DOHH2 (cell line): Measurements from ENCODE around the gene UNC93B1.

Experiments
- H3F3A ChIP-seq: fragments of 200-600 bp; sonication (generic), shearing (Covaris generic); 2 replicates; pipeline ENCODE4 v1.6.0; 2016; ENCODE audit warnings: antibody characterized with exemption, mild to moderate bottlenecking; ENCODE audit not compliant: control insufficient read depth, insufficient read depth
- H3K27ac ChIP-seq: fragments of 200-600 bp; sonication (generic); 2 replicates; pipeline ENCODE4 v1.5.1; 2014; ENCODE audit warnings: low read depth, mild to moderate bottlenecking, low read length, moderate library complexity
- H3K27me3 ChIP-seq: fragments of 200-600 bp; sonication (generic); 2 replicates; pipeline ENCODE4 v1.6.1; 2014; ENCODE audit warnings: mild to moderate bottlenecking, low read length, mixed read lengths; ENCODE audit not compliant: control insufficient read depth
- H3K36me3 ChIP-seq: fragments of 200-600 bp; sonication (generic); 2 replicates; pipeline ENCODE4 v1.6.1; 2014; ENCODE audit warnings: mild to moderate bottlenecking, low read length, moderate library complexity, mixed read lengths; ENCODE audit not compliant: control insufficient read depth
- H3K4me1 ChIP-seq: fragments of 200-600 bp; sonication (generic); 2 replicates; pipeline ENCODE4 v1.6.1; 2014; ENCODE audit warnings: mild to moderate bottlenecking, low read length, mixed read lengths; ENCODE audit not compliant: control insufficient read depth
- H3K4me2 ChIP-seq: fragments of 200-600 bp; sonication (generic); 2 replicates; pipeline ENCODE4 v1.6.0; 2014; ENCODE audit warnings: mild to moderate bottlenecking, low read length, moderate library complexity
- H3K4me3 ChIP-seq: fragments of 200-600 bp; sonication (generic); 2 replicates; pipeline ENCODE4 v1.5.1; 2014; ENCODE audit warnings: mild to moderate bottlenecking, low read length, mixed read lengths
- H3K79me2 ChIP-seq: fragments of 200-600 bp; sonication (generic); 2 replicates; pipeline ENCODE4 v1.6.1; 2014; ENCODE audit warnings: mild to moderate bottlenecking, low read length, mixed read lengths; ENCODE audit not compliant: control insufficient read depth
- H3K9me2 ChIP-seq: fragments of 200-600 bp; sonication (generic); replicated peaks from 2 replicates; pipeline ENCODE4 v1.6.1; 2014; ENCODE audit warnings: mild to moderate bottlenecking, low read length, mixed read lengths; ENCODE audit not compliant: control insufficient read depth
- H3K9me3 ChIP-seq: fragments of 200-600 bp; sonication (generic); 2 replicates; pipeline ENCODE4 v1.6.1; 2014; ENCODE audit warnings: antibody characterized with exemption, low read length, mixed read lengths; ENCODE audit not compliant: control insufficient read depth, insufficient read depth
- H4K20me1 ChIP-seq: fragments of 200-600 bp; sonication (generic); 2 replicates; pipeline ENCODE4 v1.6.0; 2014; ENCODE audit warnings: low read depth, mild to moderate bottlenecking, antibody characterized with exemption, low read length, moderate library complexity; ENCODE audit not compliant: control insufficient read depth, insufficient read depth
- EZH2phosphoT487 ChIP-seq: fragments of 200-600 bp; sonication (generic); IDR thresholded peaks from 2 replicates; pipeline ENCODE4 v1.6.1; 2017; ENCODE audit warnings: borderline replicate concordance, mild to moderate bottlenecking, antibody characterized with exemption, low read length, moderate library complexity, mixed read lengths
- TF ChIP-seq, protein P1 (sequence below): fragments of 200-600 bp; sonication (generic); IDR thresholded peaks from one replicate; pipeline ENCODE4 v1.5.1; 2014; ENCODE audit warnings: antibody characterized with exemption, mild to moderate bottlenecking, low read depth, low read length; ENCODE audit not compliant: poor library complexity, severe bottlenecking

The UNC93B1 gene

DNA sequence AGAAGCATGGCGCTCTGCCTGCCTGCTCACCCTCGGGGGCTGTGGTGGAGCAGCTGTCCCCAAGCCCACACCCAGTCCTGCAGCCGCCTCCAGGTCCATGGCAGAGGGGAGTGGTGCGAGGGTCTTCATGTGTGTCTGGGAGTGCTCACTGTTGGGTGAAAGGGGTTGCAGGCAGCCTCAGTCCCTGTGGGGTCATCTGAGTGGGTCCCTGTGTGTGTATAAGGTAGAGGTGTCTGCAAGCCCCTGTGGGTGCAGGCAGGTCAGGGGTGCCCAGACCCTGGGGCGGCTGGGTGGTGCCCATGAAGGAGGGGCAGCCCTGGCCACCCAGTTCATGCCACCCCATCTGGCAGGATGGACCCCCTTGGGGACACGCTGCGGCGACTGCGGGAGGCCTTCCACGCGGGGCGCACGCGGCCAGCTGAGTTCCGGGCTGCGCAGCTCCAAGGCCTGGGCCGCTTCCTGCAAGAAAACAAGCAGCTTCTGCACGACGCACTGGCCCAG, 11.1 kb upstream of the UNC93B1 start:
- Histone ChIP-seq H4K20me1 (no peaks in the 10 kb centered on the region), H3K4me3 (no peak overlapping the region)

GRCh38 chr11:68014157-68014946, 10.5 kb upstream of the UNC93B1 start:
- Histone ChIP-seq H3K79me2 (no peaks in the 10 kb centered on the region), H3K9me2 (no peaks in the 10 kb centered on the region), H3K36me3 (no peaks in the 10 kb centered on the region), H4K20me1 (no peaks in the 10 kb centered on the region), H3K4me3 (no peak overlapping the region), H3K27me3 (no peaks in the 10 kb centered on the region), H3K4me1 (peaks cover 10% of the 10 kb centered on the region), H3K27ac (no peak overlapping the region), H3K9me3 (no peaks in the 10 kb centered on the region), H3F3A (no peaks in the 10 kb centered on the region), H3K4me2 (no peak overlapping the region)
- TF ChIP-seq EZH2phosphoT487: no peak
- TF ChIP-seq, protein P1, sequence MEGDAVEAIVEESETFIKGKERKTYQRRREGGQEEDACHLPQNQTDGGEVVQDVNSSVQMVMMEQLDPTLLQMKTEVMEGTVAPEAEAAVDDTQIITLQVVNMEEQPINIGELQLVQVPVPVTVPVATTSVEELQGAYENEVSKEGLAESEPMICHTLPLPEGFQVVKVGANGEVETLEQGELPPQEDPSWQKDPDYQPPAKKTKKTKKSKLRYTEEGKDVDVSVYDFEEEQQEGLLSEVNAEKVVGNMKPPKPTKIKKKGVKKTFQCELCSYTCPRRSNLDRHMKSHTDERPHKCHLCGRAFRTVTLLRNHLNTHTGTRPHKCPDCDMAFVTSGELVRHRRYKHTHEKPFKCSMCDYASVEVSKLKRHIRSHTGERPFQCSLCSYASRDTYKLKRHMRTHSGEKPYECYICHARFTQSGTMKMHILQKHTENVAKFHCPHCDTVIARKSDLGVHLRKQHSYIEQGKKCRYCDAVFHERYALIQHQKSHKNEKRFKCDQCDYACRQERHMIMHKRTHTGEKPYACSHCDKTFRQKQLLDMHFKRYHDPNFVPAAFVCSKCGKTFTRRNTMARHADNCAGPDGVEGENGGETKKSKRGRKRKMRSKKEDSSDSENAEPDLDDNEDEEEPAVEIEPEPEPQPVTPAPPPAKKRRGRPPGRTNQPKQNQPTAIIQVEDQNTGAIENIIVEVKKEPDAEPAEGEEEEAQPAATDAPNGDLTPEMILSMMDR: no peak

More for the DNA sequence above, 11.1 kb upstream of the UNC93B1 start:
- H3K36me3 ChIP-seq: no peaks in the 10 kb centered on the region
- TF ChIP-seq, protein P1: no peak
- TF ChIP-seq EZH2phosphoT487: no peak
- no peaks in the 10 kb centered on the region for H3F3A ChIP-seq
- H3K4me2 ChIP-seq: no peak overlapping the region
- H3K27me3 ChIP-seq: no peaks in the 10 kb centered on the region
- peaks cover 4% of the 10 kb centered on the region for H3K4me1 ChIP-seq
- H3K9me2 ChIP-seq: no peaks in the 10 kb centered on the region
- no peak overlapping the region for H3K27ac ChIP-seq
- no peaks in the 10 kb centered on the region for H3K79me2 ChIP-seq
- no peaks in the 10 kb centered on the region for H3K9me3 ChIP-seq

- H3K4me2 ChIP-seq: no peak overlapping the region
- no peaks in the 10 kb centered on the region for H3K9me2 ChIP-seq
- no peak overlapping the region for H3K27ac ChIP-seq
- no peaks in the 10 kb centered on the region for H3K9me3 ChIP-seq
- no peaks in the 10 kb centered on the region for H4K20me1 ChIP-seq
- no peaks in the 10 kb centered on the region for H3K27me3 ChIP-seq
- H3K4me1 ChIP-seq: peaks cover 17% of the 10 kb centered on the region
- no peak overlapping the region for H3K4me3 ChIP-seq
- H3K36me3 ChIP-seq: no peaks in the 10 kb centered on the region
- TF ChIP-seq EZH2phosphoT487: no peak
- no peaks in the 10 kb centered on the region for H3K79me2 ChIP-seq
- 0 out of 2 replicates have a peak, but pooled peaks cover 3% of the 10 kb centered on the region for H3F3A ChIP-seq
Measured at GRCh38 chr11:68013611-68014156, 9.8 kb upstream of the UNC93B1 start.
